Neural progenitor cell (in vitro differentiated cells): ENCODE measurements around the gene SRGAP2B.
"Not testable (repeated sequence)": the region's sequence is repeated elsewhere in the genome, so short reads cannot be mapped to it uniquely, and the experiment has no call there.

Experiments
- EZH2 ChIP-seq: fragments of 200-600 bp; sonication (generic); IDR thresholded peaks from 2 replicates; pipeline ENCODE4 v1.6.1; 2017; ENCODE audit warnings: antibody characterized with exemption, mild to moderate bottlenecking, moderate library complexity
- EZH2phosphoT487 ChIP-seq: fragments of 200-600 bp; sonication (generic); IDR thresholded peaks from 2 replicates; pipeline ENCODE4 v1.6.1; 2017; ENCODE audit warnings: antibody characterized with exemption
- TF ChIP-seq, protein P1 (sequence below): fragments of 200-600 bp; sonication (generic); IDR thresholded peaks from 2 replicates; pipeline ENCODE4 v1.5.1; 2017; ENCODE audit warnings: antibody characterized with exemption, mild to moderate bottlenecking

DNA sequence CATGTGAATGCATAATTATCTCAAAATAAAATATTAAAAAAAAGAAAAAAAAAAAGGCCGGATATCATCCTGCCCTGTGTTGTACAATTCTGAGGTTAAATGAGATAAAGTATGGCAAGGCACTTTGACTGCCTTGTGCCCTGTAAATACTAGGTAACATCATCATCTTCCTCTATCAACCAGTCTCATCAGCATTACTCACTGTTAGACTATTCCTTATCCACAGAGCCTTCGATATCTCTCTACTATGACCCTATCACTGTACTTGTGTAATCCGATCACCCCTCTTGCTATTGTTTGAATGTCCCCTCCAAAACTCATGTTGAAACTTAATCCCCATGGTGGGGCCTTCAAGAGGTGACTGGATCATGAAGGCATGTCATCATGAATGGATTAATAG lies 18.3 kb downstream of the SRGAP2B start:
- TF ChIP-seq, protein P1, sequence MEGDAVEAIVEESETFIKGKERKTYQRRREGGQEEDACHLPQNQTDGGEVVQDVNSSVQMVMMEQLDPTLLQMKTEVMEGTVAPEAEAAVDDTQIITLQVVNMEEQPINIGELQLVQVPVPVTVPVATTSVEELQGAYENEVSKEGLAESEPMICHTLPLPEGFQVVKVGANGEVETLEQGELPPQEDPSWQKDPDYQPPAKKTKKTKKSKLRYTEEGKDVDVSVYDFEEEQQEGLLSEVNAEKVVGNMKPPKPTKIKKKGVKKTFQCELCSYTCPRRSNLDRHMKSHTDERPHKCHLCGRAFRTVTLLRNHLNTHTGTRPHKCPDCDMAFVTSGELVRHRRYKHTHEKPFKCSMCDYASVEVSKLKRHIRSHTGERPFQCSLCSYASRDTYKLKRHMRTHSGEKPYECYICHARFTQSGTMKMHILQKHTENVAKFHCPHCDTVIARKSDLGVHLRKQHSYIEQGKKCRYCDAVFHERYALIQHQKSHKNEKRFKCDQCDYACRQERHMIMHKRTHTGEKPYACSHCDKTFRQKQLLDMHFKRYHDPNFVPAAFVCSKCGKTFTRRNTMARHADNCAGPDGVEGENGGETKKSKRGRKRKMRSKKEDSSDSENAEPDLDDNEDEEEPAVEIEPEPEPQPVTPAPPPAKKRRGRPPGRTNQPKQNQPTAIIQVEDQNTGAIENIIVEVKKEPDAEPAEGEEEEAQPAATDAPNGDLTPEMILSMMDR: not testable (repeated sequence)
- TF ChIP-seq EZH2, EZH2phosphoT487: not testable (repeated sequence)
